ENCODE data around the gene FAAH2.

Gene FAAH2

DNA sequence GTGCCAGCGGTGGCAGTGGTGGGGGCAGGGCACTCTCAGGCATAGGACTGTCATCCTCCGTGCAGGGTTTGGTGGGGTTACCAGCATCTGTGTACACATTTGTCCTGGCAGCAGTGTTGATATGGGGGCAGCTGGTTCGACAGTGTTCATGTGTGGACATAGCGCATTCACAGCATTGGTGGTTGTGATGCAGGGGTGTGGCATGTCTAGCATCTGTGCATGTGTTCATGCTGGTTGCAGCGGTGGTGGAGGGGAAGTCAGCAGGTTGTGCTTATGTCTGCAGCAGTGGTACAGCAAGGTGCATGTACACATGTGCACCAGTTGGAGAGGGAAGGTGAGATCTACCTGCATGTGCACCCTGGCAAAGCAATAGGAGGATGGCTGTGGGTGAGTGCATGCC lies 230.0 kb downstream of the FAAH2 start:
- H3K27ac ChIP-seq (ENCODE audit: low read length): no peak overlapping the region
- H3K27me3 ChIP-seq (ENCODE audit: low read depth, low read length): no peaks in the 10 kb centered on the region
- no peaks in the 10 kb centered on the region for H3K9me3 ChIP-seq (ENCODE audit: control insufficient read depth in 1 of 2, low read length in 2 of 2)
- no peak overlapping the region for H3K4me3 ChIP-seq (ENCODE audit: low read depth in 1 of 2, low read length in 2 of 2)
- H3K4me1 ChIP-seq (ENCODE audit: control insufficient read depth in 1 of 2, insufficient read depth in 2 of 2, low read length in 2 of 2): no peaks in the 10 kb centered on the region
- no peaks in the 10 kb centered on the region for H3K36me3 ChIP-seq (ENCODE audit: control insufficient read depth in 1 of 2, insufficient read depth in 2 of 2, low read length in 2 of 2)

- Histone ChIP-seq H3K36me3 (ENCODE audit: control insufficient read depth in 1 of 2, insufficient read depth in 2 of 2, low read length in 2 of 2) (no peaks in the 10 kb centered on the region), H3K4me1 (ENCODE audit: control insufficient read depth in 1 of 2, insufficient read depth in 2 of 2, low read length in 2 of 2) (no peaks in the 10 kb centered on the region), H3K9me3 (ENCODE audit: control insufficient read depth in 1 of 2, low read length in 2 of 2) (no peaks in the 10 kb centered on the region), H3K27ac (ENCODE audit: low read length) (no peak overlapping the region), H3K4me3 (ENCODE audit: low read depth in 1 of 2, low read length in 2 of 2) (no peak overlapping the region), H3K27me3 (ENCODE audit: low read depth, low read length) (no peaks in the 10 kb centered on the region)
Observed at GRCh38 chrX:57519578-57520118, 233.1 kb downstream of the FAAH2 start.

DNA sequence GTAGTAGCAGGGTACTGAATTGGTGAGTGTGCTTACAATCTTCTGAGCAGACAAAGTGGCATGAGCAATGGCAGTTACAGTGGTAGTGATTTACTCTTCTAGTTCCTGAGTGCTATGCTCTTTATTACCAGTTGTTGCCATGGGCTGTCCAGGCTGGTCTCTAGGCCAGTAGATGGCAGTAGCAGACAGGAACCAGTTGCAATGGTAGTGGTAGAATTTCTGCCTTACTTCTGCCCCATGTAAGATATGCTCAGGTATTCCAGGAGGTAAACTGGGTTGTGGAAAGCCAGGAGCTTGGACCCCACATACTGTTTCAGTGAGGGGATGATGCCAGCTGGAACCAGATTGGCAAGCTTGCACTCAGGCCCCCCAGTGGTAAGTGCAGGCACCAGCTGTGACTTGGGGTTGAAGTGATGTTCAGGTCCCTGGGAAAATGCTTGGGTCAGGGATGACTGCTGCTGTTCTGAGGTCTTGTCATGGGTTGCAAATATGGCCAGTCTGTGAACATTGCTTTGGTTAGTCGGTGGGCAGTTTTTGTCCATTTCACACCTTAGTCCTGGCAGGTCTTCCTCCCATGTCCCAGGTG lies 242.3 kb downstream of the FAAH2 start:
- H3K4me3 ChIP-seq (ENCODE audit: low read depth in 1 of 2, low read length in 2 of 2): no peak overlapping the region
- H3K36me3 ChIP-seq (ENCODE audit: control insufficient read depth in 1 of 2, insufficient read depth in 2 of 2, low read length in 2 of 2): no peaks in the 10 kb centered on the region
- H3K27ac ChIP-seq (ENCODE audit: low read length): no peak overlapping the region
- no peaks in the 10 kb centered on the region for H3K9me3 ChIP-seq (ENCODE audit: control insufficient read depth in 1 of 2, low read length in 2 of 2)
- no peaks in the 10 kb centered on the region for H3K27me3 ChIP-seq (ENCODE audit: low read depth, low read length)
- no peaks in the 10 kb centered on the region for H3K4me1 ChIP-seq (ENCODE audit: control insufficient read depth in 1 of 2, insufficient read depth in 2 of 2, low read length in 2 of 2)

All from muscle layer of duodenum (tissue), 2 donors.